Mucosa of rectum (tissue), 2 donors: ENCODE results near the gene SPDYE4.

Experiments
- H3K27ac ChIP-seq, 2 donors: one replicate each; pipeline ENCODE4 v1.7.0; 2013; ENCODE audit warnings: inconsistent platforms in 2 of 2, low read depth in 2 of 2, low read length in 2 of 2
- H3K27me3 ChIP-seq, 2 donors: one replicate each; pipeline ENCODE4 v1.7.0; 2013; ENCODE audit warnings: low read length in 2 of 2; ENCODE audit not compliant: control insufficient read depth in 2 of 2, insufficient read depth in 2 of 2
- H3K36me3 ChIP-seq, 2 donors: one replicate each; pipeline ENCODE4 v1.7.0; 2013; ENCODE audit warnings: low read length in 2 of 2; ENCODE audit not compliant: control insufficient read depth in 2 of 2, insufficient read depth in 2 of 2
- H3K4me1 ChIP-seq, 2 donors: one replicate each; pipeline ENCODE4 v1.7.0; 2013; ENCODE audit warnings: low read length in 2 of 2, mild to moderate bottlenecking in 1 of 2; ENCODE audit not compliant: control insufficient read depth in 2 of 2, insufficient read depth in 2 of 2
- H3K4me3 ChIP-seq, 2 donors: one replicate each; pipeline ENCODE4 v1.7.0; 2013; ENCODE audit warnings: low read length in 2 of 2
- H3K9ac ChIP-seq, 2 donors: one replicate each; pipeline ENCODE4 v1.7.0; 2013; ENCODE audit warnings: low read length in 2 of 2, low read depth in 1 of 2, mild to moderate bottlenecking in 1 of 2
- H3K9me3 ChIP-seq, 2 donors: one replicate each; pipeline ENCODE4 v1.7.0; 2013; ENCODE audit warnings: low read length in 2 of 2; ENCODE audit not compliant: control insufficient read depth in 2 of 2
- donor health status: healthy.
- donor health status: Normal muscosa, but diverticular disease.

The SPDYE4 gene

GRCh38 chr17:8703001-8703400, 55.3 kb downstream of the SPDYE4 start:
- H3K4me3 ChIP-seq: no peak overlapping the region
- peaks cover 0 to 2% of the 10 kb centered on the region in 2 donors for H3K4me1 ChIP-seq
- H3K27ac ChIP-seq: no peak overlapping the region
- H3K27me3 ChIP-seq: no peaks in the 10 kb centered on the region
- H3K36me3 ChIP-seq: no peaks in the 10 kb centered on the region
- peaks cover 0 to 2% of the 10 kb centered on the region in 2 donors for H3K9me3 ChIP-seq
- no peak overlapping the region for H3K9ac ChIP-seq

DNA sequence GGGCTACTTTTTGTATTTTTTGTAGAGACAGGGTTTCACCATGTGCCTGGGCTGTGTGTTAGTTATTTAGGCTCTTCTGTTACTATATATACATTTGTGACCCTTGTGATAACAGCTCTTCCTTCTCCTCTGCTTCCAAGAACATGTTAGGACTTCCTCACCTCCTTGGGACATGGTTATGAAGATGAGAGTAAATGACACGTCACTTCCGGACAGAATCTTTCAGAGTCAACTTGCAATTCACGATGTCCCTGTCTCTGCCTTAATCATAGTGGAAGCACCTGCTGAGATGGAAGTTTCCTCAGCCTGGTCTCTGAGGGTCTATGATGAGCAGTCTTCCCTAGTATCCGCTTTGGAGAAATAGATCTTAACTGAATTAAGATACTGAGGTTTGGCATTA, 56.6 kb downstream of the SPDYE4 start:
- Histone ChIP-seq H3K27me3 (no peaks in the 10 kb centered on the region), H3K36me3 (no peaks in the 10 kb centered on the region), H3K27ac (no peak overlapping the region), H3K4me1 (peaks cover 0 to 2% of the 10 kb centered on the region in 2 donors), H3K4me3 (no peak overlapping the region), H3K9ac (no peak overlapping the region), H3K9me3 (peaks cover 0 to 2% of the 10 kb centered on the region in 2 donors)

- Histone ChIP-seq H3K4me3 (no peak overlapping the region), H3K27me3 (no peaks in the 10 kb centered on the region), H3K36me3 (no peaks in the 10 kb centered on the region), H3K27ac (no peak overlapping the region), H3K9ac (no peak overlapping the region), H3K9me3 (peaks cover 0 to 2% of the 10 kb centered on the region in 2 donors), H3K4me1 (peaks cover 0 to 2% of the 10 kb centered on the region in 2 donors)
Measured at GRCh38 chr17:8701221-8701620, 57.1 kb downstream of the SPDYE4 start.
